ENCODE results near the gene STRC.
A peak's percentile ranks its signal among the peaks of the same experiment; 100 is the strongest.
"Not testable (repeated sequence)": the region's sequence is repeated elsewhere in the genome, so short reads cannot be mapped to it uniquely, and the experiment has no call there.

The STRC gene

GRCh38 chr15:43618700-43619099 is at the start of gene STRC:
Gene STRC (minus strand): TSS chr15:43618800. CDS start chr15:43618722, 78 bp downstream.
- not testable (repeated sequence) for DNase-seq

- not testable (repeated sequence) for DNase-seq
Observed at GRCh38 chr15:43666177-43666576, 47.6 kb upstream of the STRC start.

DNA sequence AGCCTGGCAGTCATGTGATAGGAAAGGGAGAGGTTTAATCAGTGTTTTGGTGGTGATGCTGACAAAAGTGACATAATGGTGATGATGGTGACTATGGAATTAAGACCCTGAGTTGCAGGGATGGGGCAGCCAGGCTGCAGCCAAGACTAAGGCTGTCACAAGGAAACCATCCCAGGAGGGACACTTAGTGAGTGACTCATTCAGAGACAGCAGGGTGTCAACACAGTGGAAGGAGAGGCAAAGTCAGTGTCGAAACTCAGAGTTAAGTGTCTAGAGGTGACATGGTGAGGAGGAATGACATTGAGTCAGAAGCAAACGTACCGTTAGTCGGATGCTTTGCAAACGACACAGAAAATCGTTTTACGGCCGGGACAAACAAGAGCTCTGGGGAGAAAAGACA is 44.7 kb upstream of the STRC start:
- not testable (repeated sequence) for DNase-seq

DNA sequence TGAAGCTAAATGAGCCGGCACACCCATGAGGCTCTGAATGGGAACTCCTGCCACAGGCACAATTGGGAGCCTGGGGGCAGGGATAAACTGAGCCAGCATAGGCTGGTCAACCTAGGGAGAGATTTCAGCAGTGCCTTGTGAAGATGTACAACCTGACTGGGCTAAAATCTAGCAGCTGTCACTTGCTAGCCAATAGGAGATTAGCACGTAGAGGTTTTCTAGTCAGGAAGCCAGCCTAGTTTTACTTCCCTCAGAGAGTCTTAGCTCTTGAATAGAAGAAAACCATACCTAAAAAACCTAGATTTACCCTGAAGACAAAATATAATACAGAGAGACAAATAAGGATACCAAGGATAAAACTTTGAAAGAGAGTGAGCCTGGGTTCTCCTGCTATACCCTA is 43.7 kb upstream of the STRC start:
- DNase-seq: not testable (repeated sequence)

GRCh38 chr15:43659727-43660126 is 41.1 kb upstream of the STRC start:
- DNase-seq: not testable (repeated sequence)

GRCh38 chr15:43649430-43649926 is 30.9 kb upstream of the STRC start:
- not testable (repeated sequence) for DNase-seq

DNA sequence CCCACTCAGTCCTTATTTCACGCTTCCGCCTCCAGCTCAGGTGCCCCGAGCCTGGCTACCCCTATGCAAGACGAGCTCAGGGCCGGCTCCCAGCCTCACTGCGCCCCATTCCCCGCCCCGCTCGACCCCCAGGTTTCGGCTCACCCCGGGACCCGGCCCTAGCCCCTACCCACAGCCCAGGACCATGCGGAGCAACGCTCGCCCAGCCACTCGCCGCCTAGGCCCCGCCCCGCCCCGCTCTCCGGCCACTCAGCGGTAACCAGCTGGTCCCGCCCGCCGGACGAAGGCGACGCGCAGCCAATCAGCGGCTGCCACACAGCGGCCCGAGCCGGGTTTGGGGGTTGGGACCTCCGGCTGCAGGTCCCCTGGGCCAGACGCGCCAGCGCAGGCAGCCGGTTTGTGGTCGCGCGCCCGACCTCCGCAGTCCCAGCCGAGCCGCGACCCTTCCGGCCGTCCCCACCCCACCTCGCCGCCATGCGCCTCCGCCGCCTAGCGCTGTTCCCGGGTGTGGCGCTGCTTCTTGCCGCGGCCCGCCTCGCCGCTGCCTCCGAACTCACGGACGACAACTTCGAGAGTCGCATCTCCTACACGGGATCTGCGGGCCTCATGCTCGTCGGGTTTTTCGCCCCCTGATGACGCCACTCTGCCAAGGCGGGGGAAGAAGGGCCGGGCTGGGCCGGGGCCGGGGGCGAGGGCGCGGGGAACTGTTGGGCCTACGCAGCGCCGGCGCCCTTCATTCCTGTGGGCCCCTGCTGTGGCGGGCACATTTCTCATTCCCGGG is 30.2 kb upstream of the STRC start, which contains the start of gene CATSPER2:
Gene CATSPER2 (minus strand): TSS at position 196 of the 781 bp plus-strand sequence. CDS start 783 bp downstream, outside the sequence.
- DNase-seq: no peak

DNA sequence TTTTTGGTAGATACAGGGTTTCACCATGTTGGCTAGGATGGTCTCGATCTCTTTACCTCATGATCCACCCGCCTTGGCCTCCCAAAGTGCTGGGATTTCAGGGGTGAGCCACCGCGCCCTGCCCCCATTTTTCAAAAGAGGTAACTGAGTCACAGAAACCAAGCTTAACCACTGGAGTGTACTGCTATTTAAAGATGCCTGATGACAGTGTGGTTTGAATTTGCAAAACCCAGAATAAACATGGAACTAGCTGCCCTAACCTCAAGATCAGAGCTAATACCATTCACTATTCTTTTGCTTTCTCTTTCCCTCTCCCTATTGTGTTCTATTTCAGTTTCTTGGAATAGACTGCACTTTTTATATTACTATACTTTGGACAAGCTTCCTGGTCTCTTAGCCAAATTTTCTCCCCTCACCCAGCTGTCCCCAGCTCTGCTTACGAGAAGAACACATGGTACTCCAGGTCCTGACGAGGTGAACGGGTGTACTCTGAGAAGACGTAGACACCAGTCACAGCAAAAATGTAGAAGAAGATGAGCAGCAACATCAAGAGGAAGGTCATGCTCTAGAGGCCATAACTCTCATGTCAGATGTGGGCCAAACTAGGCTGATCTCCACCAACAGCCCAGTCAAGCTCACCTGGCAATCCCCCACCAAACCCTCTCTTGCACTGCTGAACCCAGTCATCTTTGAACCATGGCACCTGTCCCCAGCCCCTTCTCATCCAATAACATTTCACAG is 20.0 kb upstream of the STRC start:
- not testable (repeated sequence) for DNase-seq

DNA sequence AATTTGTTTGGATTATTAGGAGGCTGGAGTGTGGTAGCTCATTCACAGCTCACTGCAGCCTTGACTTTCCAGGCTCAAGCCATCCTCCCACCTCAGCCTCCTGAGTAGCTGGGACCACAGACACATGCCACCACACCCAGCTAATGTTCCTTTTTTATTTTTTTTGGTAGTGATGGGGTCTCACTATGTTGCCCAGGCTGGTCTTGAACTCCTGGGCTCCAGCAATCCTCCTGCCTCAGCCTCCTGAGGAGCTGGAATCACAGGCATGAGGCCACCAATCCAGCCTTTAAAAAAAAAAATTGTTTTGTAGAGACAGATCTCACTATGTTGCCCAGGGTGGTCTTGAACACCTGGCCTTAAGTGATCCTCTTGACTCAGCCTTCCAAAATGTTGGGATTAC is 8.3 kb upstream of the STRC start:
- DNase-seq: not testable (repeated sequence)

DNA sequence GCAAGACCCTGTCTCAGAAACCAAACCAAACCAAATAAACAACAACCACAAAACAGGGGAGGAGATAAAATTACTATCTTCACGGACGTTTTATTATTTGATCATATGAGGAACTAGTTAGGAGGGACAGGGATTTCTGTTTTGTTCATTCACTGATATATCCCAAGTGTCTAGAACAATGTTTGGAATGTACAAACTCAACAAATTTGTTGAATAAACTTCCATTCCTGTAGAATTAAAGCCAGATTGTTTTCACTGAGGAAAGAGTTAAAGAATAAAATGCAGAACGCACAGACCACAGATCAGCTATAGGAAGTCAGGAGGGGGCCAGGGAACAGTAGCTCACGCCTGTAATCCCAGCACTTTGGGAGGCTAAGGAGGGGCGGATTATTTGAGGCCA is 6.5 kb upstream of the STRC start:
- DNase-seq: no peak

DNA sequence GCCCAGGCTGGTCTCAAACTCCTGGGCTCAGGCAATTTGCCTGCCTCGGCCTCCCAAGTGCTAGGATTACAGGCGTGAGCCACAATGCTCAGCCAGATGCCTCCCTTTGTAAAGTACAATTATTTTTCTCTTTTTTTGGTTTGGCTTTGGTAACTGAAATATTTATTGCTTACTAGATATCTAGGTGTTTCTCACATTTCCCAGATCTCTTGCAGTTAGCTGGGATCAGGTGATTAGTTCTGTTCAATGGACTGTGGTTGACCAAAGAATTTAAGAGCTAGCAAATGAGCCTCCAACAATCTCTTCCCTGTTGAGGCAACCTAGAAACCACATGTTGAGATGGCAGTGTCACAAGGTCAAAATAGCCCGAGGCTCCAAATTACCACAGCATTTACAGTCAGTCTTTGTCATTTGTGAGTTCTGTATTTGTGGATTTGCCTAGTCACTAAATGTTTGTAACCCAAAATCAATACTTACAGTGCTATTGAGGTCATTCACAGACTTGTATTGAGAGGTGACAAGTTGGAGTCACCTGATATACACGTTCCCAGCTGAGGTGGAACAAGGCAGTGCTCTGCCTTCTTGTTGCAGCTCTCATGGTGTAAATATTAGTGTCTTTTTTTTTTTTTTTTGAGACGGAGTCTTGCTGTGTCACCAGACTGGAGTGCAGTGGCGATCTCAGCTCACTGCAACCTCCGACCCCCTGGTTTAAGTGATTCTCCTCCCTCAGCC is 3.6 kb upstream of the STRC start:
- DNase-seq: not testable (repeated sequence)

DNA sequence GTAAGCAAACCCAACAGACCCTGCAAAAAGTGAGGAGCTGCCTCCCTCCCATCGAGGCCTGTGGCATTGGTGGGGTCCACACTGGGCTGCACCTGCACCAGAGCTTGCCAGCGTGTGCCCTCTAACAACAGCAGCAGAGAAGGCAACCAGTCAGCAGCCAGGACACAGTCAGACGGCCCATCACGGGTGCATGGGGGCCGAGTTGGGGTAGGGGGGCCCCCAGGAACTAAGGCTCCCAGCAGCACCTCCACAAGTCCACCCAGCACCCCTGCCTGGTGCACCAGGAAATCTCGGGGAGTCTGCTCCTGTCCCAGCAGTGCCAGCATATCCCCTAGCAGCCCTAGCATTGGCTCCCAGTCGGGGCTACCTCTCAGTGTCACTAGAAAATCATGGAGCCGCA is 850 bp downstream of the STRC start:
- not testable (repeated sequence) for DNase-seq

DNA sequence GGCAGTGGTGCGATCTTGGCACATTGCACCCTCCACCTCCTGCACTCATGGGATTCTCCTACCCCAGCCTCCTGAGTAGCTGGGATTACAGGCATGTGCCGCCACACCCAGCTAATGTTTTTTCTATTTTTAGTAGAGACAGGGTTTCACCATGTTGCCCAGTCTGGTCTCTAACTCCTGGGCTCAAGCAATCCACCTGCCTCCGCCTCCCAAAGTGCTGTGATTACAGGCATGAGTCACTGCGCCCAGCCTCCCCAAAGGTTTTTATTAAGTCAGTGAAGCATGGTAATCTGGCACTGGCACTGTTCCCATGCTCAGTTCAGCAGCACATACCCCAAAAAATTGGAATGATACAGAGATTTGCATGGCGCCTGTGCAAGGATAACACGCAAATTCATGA is 16.4 kb downstream of the STRC start:
- peak; percentile 30 for DNase-seq

DNA sequence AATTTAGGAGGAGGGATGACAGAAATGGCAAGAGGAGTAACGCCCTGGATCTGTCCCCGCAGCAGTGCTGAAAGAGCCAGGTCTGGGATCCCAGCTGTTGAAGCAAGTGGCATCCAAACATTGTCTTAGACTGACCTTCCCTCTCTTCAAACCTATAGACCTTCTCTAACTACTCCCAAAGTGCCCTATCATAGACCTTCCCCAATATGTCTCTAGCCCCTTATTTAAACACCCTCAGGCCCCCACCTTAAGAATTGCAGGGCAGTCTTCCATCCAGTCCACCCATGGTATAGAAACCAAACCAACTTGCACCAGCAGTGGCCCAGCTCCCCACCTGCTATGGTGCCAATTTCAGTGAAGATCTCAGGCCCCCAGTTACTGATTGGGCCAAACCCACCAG is 18.4 kb downstream of the STRC start:
- DNase-seq: not testable (repeated sequence)

DNA sequence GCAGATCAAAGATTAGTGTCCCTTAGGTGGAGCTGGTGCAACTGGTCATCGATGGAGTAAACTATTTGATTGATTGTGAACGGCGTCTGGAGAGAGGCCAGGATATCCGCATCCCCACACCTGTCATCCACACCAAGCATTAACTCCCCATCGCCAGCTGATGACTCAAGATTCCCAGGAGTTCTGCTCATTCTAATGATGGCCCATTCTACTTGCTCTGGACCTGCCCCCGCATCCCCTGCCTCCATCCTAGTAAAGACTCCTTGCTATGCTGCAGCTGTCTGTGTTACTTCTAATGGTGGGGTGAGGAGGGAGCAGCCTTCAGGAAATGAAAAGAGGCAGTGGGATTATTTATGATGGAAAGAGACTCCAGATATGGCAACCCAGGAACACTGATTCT is 19.5 kb downstream of the STRC start:
- DNase-seq: not testable (repeated sequence)

GRCh38 chr15:43593328-43594190 is 25.0 kb downstream of the STRC start, which contains the start of gene CKMT1B:
Gene CKMT1B (plus strand): TSS chr15:43594027. CDS start chr15:43594219, 192 bp downstream.
- not testable (repeated sequence) for DNase-seq

- not testable (repeated sequence) for DNase-seq
Observed at GRCh38 chr15:43592841-43593240, 25.8 kb downstream of the STRC start.

- not testable (repeated sequence) for DNase-seq
Observed at GRCh38 chr15:43589778-43590466, 28.7 kb downstream of the STRC start, which contains the start of gene PPIP5K1. Gene PPIP5K1 (minus strand): TSS chr15:43590208. CDS start chr15:43584504, 5,704 bp downstream.

DNA sequence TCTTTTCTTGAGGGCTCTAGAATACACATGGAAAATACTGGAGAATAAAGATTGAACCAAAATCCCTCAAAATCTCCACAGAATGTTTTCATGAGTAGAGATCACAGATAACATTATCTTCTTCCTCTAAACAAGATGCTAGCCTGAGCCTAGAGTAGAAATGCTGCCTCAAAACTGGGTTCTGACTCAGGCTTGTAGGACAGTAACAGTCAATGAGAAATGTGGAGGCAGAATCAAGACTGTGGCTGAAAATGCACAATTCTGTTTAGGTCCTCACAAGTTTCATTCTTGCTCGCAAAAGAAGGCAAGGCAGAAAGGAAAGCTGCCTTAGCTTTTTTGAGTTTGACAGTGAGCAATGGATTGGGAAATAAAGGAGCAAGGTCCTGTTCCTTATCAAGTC is 44.0 kb downstream of the STRC start:
- DNase-seq: not testable (repeated sequence)

- not testable (repeated sequence) for DNase-seq
Observed at GRCh38 chr15:43566615-43567014, 52.0 kb downstream of the STRC start.

- not testable (repeated sequence) for DNase-seq
Observed at GRCh38 chr15:43563793-43564192, 54.8 kb downstream of the STRC start.
